Osteocyte (in vitro differentiated cells): ENCODE results near the gene KRTAP10-10. TPM values are rescaled to one million over a fixed set of nuclear protein-coding genes. Genes with fewer than 3 reads are reported as not detected.

Experiments used
- DNase-seq: peaks from one replicate; pipeline ENCODE4 v3.0.0; 2021; ENCODE audit warnings: mixed read lengths; ENCODE audit not compliant: unreplicated experiment; ENCODE audit errors: extremely low spot score
- H3K27ac Mint-ChIP-seq: one replicate; pipeline ENCODE4 v1.8.0; 2021; ENCODE audit warnings: mild to moderate bottlenecking, mixed read lengths; ENCODE audit not compliant: unreplicated experiment
- H3K27me3 Mint-ChIP-seq: one replicate; pipeline ENCODE4 v1.8.0; 2021; ENCODE audit warnings: mixed read lengths; ENCODE audit not compliant: unreplicated experiment
- H3K36me3 Mint-ChIP-seq: one replicate; pipeline ENCODE4 v1.8.0; 2021; ENCODE audit warnings: mixed read lengths; ENCODE audit not compliant: unreplicated experiment
- H3K4me1 Mint-ChIP-seq: one replicate; pipeline ENCODE4 v1.8.0; 2021; ENCODE audit warnings: mixed read lengths; ENCODE audit not compliant: unreplicated experiment
- H3K4me3 Mint-ChIP-seq: one replicate; pipeline ENCODE4 v1.8.0; 2021; ENCODE audit warnings: mild to moderate bottlenecking, moderate library complexity, mixed read lengths; ENCODE audit not compliant: unreplicated experiment
- H3K9me3 Mint-ChIP-seq: one replicate; pipeline ENCODE4 v1.8.0; 2021; ENCODE audit warnings: mixed read lengths; ENCODE audit not compliant: unreplicated experiment
- total RNA-seq: library from RNA; stranded (reverse); gene quantifications from 2 replicates; pipeline ENCODE4 v1.2.1, GENCODE V29; 2021
- TF ChIP-seq, protein P1 (sequence below): fragments of 200-600 bp; sonication (generic); IDR thresholded peaks from 2 replicates; pipeline ENCODE4 v1.5.0; 2021; ENCODE audit warnings: antibody characterized with exemption, mild to moderate bottlenecking, moderate library complexity

Gene KRTAP10-10
- total RNA-seq, 1 donor from 2014 or later = not detected

GRCh38 chr21:44616591-44616926, 20.6 kb upstream of the KRTAP10-10 start:
- TF ChIP-seq, protein P1, sequence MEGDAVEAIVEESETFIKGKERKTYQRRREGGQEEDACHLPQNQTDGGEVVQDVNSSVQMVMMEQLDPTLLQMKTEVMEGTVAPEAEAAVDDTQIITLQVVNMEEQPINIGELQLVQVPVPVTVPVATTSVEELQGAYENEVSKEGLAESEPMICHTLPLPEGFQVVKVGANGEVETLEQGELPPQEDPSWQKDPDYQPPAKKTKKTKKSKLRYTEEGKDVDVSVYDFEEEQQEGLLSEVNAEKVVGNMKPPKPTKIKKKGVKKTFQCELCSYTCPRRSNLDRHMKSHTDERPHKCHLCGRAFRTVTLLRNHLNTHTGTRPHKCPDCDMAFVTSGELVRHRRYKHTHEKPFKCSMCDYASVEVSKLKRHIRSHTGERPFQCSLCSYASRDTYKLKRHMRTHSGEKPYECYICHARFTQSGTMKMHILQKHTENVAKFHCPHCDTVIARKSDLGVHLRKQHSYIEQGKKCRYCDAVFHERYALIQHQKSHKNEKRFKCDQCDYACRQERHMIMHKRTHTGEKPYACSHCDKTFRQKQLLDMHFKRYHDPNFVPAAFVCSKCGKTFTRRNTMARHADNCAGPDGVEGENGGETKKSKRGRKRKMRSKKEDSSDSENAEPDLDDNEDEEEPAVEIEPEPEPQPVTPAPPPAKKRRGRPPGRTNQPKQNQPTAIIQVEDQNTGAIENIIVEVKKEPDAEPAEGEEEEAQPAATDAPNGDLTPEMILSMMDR = no peak
- Mint-ChIP-seq H3K4me3 (no peak overlapping the region), H3K27me3 (peaks cover 11% of the 10 kb centered on the region), H3K36me3 (no peaks in the 10 kb centered on the region), H3K4me1 (no peaks in the 10 kb centered on the region), H3K27ac (no peak overlapping the region), H3K9me3 (peaks cover 15% of the 10 kb centered on the region)
- peak; percentile 82 for DNase-seq

DNA sequence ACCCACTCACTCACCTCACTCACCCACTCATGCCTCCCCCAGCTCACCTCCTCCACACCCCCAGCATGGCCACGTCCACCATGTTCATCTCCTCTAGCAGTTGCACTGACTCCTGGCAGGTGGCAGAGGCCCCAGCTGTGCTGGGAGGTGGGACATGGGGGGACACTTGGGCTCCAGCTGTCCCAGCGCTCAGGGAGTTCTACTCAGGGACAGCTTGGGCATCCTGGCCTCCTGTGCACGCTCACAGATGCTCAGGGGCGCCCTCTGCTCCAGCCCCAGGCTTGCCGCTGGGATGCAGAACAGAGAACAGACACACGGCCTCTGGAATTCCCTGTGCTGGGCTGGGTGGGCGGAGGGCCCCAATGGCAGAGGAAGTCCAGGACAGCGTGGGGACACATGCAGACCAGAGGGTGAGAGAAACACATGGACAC, 20.1 kb upstream of the KRTAP10-10 start:
- Mint-ChIP-seq H3K9me3 (peaks cover 15% of the 10 kb centered on the region), H3K27me3 (peaks cover 11% of the 10 kb centered on the region), H3K36me3 (no peaks in the 10 kb centered on the region), H3K27ac (no peak overlapping the region), H3K4me1 (no peaks in the 10 kb centered on the region), H3K4me3 (no peak overlapping the region)
- TF ChIP-seq, protein P1 = no peak
- DNase-seq = peak; percentile 73

DNA sequence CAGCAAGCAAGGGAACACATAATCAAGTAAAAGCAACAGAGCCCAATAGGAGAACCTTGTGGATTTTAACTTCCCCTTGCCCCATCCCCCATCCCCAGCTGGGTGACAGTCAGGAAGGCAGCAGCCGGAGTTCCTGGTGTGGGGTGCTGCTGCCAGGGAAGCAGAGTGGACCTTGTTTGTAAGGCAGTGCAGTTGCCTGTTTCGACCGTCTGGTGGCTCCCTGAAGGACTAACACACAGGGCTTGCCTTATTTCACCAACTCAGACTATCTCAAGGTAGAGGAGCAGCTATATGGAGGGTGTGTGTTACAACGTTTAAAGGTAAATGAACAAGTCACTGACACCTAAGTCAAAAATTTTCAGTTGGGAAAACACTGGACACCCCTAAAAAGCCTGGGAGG, 18.7 kb upstream of the KRTAP10-10 start:
- Mint-ChIP-seq H3K36me3 (no peaks in the 10 kb centered on the region), H3K27ac (no peak overlapping the region), H3K4me1 (no peaks in the 10 kb centered on the region), H3K27me3 (peaks cover 11% of the 10 kb centered on the region), H3K4me3 (no peak overlapping the region), H3K9me3 (peaks cover 29% of the 10 kb centered on the region)
- DNase-seq = peak; percentile 49
- TF ChIP-seq, protein P1 = peak; percentile 13

GRCh38 chr21:44618909-44619308, 18.2 kb upstream of the KRTAP10-10 start:
- Mint-ChIP-seq H3K4me1 (no peaks in the 10 kb centered on the region), H3K27me3 (peaks cover 11% of the 10 kb centered on the region), H3K36me3 (no peaks in the 10 kb centered on the region)

DNA sequence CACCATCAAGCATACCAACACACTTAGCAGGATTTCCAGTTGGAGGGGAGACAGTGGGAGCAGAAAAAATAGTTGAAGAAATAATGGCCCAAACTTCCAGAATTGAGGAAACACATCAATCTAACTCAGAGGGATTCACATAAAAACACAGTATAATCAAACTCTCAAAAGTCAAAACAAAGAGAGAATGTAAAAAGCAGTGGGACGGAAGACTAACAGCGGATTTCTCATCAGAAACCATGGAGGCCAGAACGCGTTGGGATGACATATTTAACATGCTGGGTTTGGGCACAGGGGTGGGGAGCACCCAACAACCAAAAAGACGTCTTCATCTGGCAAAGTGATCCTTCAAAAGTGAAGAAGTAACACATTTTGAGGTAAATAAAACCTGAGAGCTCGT, 17.3 kb upstream of the KRTAP10-10 start:
- Mint-ChIP-seq H3K27ac (no peak overlapping the region), H3K27me3 (peaks cover 11% of the 10 kb centered on the region), H3K9me3 (peaks cover 41% of the 10 kb centered on the region), H3K4me3 (no peak overlapping the region), H3K4me1 (no peaks in the 10 kb centered on the region), H3K36me3 (no peaks in the 10 kb centered on the region)
- TF ChIP-seq, protein P1 = no peak
- DNase-seq = no peak

More at GRCh38 chr21:44618909-44619308, 18.2 kb upstream of the KRTAP10-10 start:
- Mint-ChIP-seq H3K4me3 (no peak overlapping the region), H3K27ac (no peak overlapping the region), H3K9me3 (peaks cover 32% of the 10 kb centered on the region)
- TF ChIP-seq, protein P1 = no peak
- no peak for DNase-seq
